GM23338 (cell line): ENCODE results near the gene ANO10.

Source experiments
- CREB1 ChIP-seq: fragments of 250-450 bp; sonication (Bioruptor Pico); IDR thresholded peaks from 2 replicates; pipeline ENCODE4 v1.5.0; 2020; ENCODE audit warnings: low read depth, mild to moderate bottlenecking, moderate library complexity
- ETS1 ChIP-seq: IDR thresholded peaks from 2 replicates; pipeline ENCODE4 v1.6.1; 2016; ENCODE audit warnings: antibody characterized with exemption
- EZH2 ChIP-seq: fragments of 200-600 bp; sonication (generic); IDR thresholded peaks from one replicate; pipeline ENCODE4 v1.8.0; 2017; ENCODE audit warnings: antibody characterized with exemption, mild to moderate bottlenecking, low read depth; ENCODE audit not compliant: unreplicated experiment
- EZH2phosphoT487 ChIP-seq: fragments of 200-600 bp; sonication (generic); IDR thresholded peaks from one replicate; pipeline ENCODE4 v1.8.1; 2018; ENCODE audit warnings: antibody characterized with exemption; ENCODE audit not compliant: unreplicated experiment
- JUNB ChIP-seq: IDR thresholded peaks from one replicate; pipeline ENCODE4 v1.6.1; 2016; ENCODE audit warnings: antibody characterized with exemption; ENCODE audit not compliant: unreplicated experiment
- NANOG ChIP-seq: IDR thresholded peaks from 2 replicates; pipeline ENCODE4 v1.6.1; 2016; ENCODE audit warnings: antibody characterized with exemption, borderline replicate concordance
- POLR2AphosphoS5 ChIP-seq: IDR thresholded peaks from 2 replicates; pipeline ENCODE4 v1.6.1; 2016; ENCODE audit warnings: antibody characterized with exemption, low read depth
- ZNF114 ChIP-seq: fragments of 250-450 bp; sonication (Bioruptor Pico); IDR thresholded peaks from 2 replicates; pipeline ENCODE4 v1.5.0; 2020; ENCODE audit warnings: mild to moderate bottlenecking, moderate library complexity
- TF ChIP-seq, protein P1 (sequence below), 2 experiments: fragments of 200-600 bp in 1 of 2; sonication (generic) in 1 of 2; conservative IDR thresholded peaks; 2 replicates each; pipeline versions ENCODE4 v1.5.1 to v1.6.1; 2016 to 2017; ENCODE audit warnings: antibody characterized with exemption in 2 of 2, low read depth in 2 of 2, mild to moderate bottlenecking in 2 of 2, moderate library complexity in 1 of 2
- TF ChIP-seq, protein P2 (sequence below): IDR thresholded peaks from one replicate; pipeline ENCODE4 v1.6.1; 2018; ENCODE audit warnings: antibody characterized with exemption; ENCODE audit not compliant: unreplicated experiment

DNA sequence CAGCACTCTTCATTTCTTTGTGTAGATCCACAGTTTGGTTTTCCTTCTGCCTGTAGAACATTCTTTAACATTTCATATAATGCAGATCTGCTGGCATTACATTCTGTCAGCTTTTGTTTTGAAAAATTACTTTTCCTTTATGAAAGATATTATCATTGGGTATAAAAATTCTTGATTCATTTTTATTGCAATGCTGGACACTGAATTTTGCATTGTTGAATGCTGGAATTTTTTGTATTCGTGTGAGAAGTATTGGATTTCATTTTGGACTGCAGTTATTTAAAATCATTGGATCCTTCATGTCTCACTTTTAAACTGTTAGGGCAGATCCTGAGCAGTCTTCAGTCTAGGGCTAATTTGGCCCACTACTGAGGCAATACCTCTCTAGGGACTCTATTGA is 268.4 kb downstream of the ANO10 start:
- TF ChIP-seq POLR2AphosphoS5 (no peak), ZNF114 (CRISPR knock-in tag) (no peak), EZH2 (no peak), EZH2phosphoT487 (no peak), CREB1 (CRISPR knock-in tag) (no peak), NANOG (no peak), ETS1 (no peak), JUNB (no peak)
- TF ChIP-seq, protein P1, sequence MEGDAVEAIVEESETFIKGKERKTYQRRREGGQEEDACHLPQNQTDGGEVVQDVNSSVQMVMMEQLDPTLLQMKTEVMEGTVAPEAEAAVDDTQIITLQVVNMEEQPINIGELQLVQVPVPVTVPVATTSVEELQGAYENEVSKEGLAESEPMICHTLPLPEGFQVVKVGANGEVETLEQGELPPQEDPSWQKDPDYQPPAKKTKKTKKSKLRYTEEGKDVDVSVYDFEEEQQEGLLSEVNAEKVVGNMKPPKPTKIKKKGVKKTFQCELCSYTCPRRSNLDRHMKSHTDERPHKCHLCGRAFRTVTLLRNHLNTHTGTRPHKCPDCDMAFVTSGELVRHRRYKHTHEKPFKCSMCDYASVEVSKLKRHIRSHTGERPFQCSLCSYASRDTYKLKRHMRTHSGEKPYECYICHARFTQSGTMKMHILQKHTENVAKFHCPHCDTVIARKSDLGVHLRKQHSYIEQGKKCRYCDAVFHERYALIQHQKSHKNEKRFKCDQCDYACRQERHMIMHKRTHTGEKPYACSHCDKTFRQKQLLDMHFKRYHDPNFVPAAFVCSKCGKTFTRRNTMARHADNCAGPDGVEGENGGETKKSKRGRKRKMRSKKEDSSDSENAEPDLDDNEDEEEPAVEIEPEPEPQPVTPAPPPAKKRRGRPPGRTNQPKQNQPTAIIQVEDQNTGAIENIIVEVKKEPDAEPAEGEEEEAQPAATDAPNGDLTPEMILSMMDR (conservative IDR thresholded peaks at IDR 0.05; ENCODE audit: low read depth in 2 of 2) = no peak
- TF ChIP-seq, protein P2, sequence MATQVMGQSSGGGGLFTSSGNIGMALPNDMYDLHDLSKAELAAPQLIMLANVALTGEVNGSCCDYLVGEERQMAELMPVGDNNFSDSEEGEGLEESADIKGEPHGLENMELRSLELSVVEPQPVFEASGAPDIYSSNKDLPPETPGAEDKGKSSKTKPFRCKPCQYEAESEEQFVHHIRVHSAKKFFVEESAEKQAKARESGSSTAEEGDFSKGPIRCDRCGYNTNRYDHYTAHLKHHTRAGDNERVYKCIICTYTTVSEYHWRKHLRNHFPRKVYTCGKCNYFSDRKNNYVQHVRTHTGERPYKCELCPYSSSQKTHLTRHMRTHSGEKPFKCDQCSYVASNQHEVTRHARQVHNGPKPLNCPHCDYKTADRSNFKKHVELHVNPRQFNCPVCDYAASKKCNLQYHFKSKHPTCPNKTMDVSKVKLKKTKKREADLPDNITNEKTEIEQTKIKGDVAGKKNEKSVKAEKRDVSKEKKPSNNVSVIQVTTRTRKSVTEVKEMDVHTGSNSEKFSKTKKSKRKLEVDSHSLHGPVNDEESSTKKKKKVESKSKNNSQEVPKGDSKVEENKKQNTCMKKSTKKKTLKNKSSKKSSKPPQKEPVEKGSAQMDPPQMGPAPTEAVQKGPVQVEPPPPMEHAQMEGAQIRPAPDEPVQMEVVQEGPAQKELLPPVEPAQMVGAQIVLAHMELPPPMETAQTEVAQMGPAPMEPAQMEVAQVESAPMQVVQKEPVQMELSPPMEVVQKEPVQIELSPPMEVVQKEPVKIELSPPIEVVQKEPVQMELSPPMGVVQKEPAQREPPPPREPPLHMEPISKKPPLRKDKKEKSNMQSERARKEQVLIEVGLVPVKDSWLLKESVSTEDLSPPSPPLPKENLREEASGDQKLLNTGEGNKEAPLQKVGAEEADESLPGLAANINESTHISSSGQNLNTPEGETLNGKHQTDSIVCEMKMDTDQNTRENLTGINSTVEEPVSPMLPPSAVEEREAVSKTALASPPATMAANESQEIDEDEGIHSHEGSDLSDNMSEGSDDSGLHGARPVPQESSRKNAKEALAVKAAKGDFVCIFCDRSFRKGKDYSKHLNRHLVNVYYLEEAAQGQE = no peak
